HG03095 (cell line): ENCODE measurements around the gene MLLT3.
A peak's percentile ranks its signal among the peaks of the same experiment; 100 is the strongest.
"Not testable (repeated sequence)": the region's sequence is repeated elsewhere in the genome, so short reads cannot be mapped to it uniquely, and the experiment has no call there.

Source experiments
- ATAC-seq: cut with Tn5 transposase; IDR thresholded peaks from one replicate; pipeline ENCODE4 v1.9.1; 2021; ENCODE audit warnings: moderate library complexity; ENCODE audit not compliant: unreplicated experiment

MLLT3 gene

DNA sequence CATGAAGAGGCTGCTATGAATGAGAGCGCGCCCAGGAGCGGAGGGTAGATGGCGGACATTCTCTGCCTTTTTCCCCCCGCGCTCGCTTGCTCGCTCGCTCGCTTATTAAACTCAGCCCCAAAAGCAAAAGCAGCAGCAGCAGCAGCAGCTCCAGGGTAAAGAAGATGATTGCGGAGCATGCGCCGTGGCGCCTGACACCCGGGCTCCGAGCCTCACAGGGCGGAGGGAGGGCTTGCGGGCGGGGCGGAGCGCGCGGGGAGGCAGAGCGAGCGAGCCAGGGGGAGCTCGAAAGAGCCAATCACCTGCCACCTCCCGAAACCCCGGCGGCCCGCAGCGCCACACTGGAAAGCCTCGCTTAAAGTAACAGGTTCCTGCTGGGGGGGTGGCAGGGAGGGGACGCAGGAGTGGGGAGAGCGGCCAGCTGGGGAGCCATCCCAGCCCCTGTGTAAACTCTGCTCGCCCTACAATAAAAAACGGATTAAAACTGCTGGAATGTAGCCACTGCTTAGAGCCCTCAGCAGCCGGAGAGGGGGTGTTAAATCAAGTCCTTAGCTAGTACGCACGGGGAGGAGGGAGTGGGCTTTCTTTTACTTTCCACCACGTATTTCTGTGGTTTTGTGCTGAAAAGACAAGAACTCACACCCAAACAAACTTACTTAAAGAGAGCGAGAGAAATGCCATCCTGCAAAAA is at the start of gene MLLT3:
TSS of gene MLLT3 (minus strand) at position 170 of the 691 bp plus-strand sequence.
- ATAC-seq, result peak; percentile 78

DNA sequence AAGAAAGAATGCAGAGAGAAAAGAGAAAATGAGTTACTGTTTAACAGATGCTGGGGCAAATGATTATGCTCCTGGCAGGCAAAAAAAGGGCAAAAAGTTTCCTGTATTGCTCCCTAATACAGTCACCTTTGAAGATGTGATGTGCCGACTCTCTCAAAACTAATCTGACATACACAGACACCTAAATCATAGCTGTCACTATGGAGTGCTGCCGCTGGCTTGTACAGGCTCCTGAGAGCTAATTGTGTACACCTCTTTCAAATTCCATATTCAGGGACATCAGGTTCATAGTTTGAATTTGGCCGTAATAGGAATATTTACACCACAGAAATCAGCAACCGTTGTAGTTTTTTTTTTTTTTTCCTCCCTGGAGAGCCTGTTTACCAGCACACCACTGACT is 49.3 kb upstream of the MLLT3 start:
- no peak for ATAC-seq

DNA sequence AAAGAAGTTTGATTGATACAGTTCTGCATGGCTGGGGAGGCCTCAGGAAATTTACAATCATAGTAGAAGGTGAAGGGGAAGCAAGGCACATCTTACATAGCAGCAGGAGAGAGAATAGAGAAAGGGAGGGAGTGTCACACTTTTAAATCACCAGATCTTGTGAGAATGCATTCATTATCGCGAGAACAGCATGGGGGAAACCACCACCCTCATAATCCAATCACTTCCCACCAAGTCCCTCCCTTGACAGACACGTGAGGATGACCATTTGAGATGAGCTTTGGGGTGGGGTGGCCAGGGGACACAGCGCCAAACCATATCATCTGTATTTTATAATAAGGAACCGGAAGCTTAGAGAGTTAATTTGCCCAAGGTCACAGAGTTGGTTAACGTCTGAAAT is 48.1 kb upstream of the MLLT3 start:
- no peak for ATAC-seq

DNA sequence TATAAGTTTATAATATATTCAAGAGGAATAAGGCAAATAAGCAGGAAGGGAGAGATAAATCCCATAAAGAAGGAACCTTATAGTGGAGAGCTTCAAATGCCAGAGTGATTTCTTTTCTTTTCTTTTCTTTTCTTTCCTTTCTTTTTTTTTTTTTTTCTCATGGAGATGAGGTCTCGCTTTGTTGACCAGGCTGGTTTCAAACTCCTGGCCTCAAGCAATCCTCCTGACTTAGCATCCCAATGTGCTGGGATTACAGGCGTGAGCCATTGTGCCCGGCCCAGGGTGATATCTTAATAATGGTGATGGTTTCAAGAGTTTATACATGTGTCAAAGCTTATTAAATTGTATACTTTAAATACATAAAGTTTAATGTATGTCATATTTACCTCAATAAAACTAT is 42.2 kb upstream of the MLLT3 start:
- ATAC-seq, result no peak

DNA sequence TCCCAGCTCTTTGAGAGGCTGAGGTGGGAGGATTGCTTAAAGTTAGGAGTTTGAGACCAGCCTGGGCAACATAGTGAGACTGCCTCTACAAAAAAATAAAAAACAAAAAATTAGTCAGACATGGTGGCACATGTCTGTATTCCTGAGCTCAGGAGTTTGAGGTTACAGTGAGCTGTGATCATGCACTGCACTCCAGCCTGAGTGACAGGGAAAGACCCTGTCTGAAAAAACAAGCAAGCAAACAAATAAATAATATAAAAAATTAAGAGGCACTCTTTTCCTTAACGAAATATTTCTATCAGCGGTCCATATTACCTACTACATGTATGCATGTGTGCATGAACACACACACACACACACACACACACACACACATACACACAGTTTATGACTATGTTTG is 40.8 kb upstream of the MLLT3 start:
- ATAC-seq, result no peak

DNA sequence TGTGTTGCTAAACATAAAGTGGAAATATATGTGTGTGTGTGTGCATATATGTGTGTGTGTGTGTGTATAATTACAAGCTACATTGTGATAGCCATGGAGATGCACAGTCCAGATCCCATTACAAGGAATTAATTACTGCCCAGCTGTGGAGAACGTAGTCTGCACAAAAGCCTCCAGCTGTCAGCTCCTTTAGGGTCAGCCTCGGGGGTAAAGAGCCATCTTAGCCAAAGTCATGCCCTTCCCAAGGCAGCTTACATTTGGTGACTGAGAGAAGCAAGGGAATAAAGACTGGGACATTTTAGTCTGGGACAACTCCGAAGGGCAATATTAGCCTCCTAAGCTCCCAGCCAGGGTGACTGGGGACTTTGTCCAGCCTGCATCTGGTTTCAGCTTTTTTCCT is 39.9 kb upstream of the MLLT3 start:
- ATAC-seq, result no peak

DNA sequence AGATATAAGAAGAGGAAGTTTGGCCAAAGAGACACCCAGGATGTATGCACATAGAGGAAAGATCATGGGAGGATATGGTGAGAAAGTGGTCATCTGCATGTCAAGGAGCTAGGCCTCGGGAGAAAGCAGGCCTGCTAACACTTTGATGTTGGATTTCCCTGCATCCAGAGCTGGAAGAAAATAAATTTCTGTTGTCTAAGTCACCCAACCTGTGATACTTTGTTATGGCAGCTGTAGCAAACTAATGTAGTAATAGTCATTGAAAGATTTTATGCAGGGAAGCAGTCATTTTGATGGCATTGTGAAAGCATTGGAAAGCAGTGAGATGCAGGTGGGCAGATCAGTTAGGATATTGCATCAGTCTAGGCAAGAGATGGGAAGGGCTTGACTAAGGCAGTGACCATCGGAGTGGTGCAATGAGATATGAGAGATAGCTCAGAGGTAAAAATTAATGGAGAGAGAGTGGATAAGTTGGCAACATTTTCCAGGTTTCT is 37.2 kb upstream of the MLLT3 start:
- no peak for ATAC-seq

DNA sequence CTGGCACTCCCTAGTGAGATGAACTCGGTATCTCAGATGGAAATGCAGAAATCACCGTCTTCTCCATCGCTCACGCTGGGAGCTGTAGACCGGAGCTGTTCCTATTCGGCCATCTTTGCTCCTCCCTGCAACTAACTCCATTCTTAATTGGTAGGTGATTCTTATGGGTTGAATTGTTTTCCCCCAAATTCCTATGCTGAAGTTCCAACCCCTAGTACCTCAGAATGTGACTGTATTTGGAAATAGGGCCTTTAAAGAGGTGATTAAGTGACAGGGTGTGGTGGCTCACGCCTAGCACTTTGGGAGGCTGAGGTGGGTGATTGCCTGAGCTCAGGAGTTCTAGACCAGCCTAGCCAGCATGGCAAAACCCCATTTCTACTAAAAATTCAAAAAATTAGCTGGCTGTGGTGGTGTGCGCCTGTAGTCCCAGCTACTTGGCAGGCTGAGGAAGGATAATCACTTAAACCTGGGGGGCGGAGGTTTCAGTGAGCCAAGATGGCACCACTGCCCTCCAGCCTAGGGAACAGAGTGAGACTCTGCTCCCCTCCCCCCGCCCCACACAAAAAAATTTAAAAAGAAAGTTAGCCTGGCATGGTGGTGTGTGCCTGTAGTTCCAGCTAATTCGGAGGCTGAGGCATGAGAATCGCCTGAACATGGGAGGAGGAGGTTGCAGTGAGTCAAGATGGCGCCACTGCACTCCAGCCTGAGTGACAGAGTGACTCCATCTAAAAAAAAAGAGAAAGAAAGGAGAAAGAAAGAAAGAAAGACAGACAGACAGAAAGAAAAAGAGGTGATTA is 36.6 kb upstream of the MLLT3 start:
- ATAC-seq, result no peak

DNA sequence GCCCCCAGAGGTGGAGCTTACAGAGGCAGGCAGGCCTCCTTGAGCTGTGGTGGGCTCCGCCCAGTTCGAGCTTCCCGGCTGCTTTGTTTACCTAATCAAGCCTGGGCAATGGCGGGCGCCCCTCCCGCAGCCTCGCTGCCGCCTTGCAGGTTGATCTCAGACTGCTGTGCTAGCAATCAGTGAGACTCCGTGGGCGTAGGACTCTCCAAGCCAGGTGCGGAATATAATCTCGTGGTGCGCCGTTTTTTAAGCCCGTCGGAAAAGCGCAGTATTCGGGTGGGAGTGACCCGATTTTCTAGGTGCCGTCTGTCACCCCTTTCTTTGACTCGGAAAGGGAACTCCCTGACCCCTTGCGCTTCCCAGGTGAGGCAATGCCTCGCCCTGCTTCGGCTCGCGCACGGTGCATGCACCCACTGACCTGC is 36.0 kb upstream of the MLLT3 start:
- ATAC-seq, result not testable (repeated sequence)

DNA sequence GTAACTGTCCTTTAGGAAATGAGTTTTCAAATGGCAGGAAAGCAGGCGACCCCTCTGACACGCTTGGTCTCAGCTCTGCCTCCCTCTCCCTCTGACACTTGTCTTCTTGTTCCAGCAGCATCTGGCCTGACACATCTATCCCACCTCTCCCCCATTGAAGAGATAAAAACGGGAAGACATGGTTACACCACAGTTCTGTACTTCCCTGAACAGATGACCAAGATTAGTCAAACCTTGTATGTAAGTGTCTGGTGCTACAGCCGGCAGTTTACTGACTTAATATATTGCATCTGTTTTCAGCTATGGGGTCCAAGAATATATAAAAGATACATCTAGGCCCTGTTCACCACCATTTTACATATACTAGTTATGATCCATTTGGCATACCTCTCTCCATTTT is 29.6 kb upstream of the MLLT3 start:
- ATAC-seq, result no peak

DNA sequence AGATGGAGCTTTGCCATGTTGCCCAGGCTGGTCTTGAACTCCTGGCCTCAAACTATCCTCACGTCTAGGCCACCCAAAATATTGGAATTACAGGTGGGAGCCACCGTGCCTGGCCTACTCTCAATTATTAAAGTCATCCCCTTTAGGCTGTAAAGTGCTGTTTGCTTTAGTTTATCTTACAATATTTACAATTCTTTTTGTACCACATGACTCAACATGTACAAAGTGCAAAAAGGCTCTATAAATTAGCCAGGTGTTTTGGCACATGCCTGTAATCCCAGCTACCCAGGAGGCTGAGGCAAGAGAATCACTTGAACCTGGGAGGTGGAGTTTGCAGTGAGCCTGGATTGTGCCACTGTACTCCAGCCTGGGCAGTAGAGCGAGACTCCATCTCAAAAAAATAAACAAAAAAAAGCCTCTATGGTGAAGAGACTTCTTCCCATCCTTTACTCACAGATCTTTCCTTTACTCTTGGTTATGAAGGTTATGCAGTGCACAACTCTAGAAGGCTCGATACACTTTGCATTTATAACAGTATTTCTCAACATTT is 28.5 kb upstream of the MLLT3 start:
- no peak for ATAC-seq

DNA sequence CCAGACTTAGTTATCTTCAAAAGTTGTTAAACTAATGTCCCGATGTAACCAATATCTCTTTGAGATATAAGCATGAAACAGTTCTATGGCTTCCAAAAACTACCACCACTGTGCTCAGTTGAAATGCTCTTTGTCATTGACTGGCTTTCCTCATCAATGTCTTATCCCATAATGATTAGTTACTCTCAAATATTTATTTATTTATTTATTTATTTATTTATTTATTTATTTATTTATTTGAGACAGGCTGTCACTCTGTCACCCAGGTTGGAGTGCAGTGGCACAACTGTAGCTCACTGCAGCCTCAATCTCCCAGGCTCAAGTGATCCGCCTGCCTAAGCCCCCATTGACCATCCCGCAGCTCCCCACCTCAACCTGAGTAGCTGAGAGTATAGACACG is 28.0 kb upstream of the MLLT3 start:
- no peak for ATAC-seq

DNA sequence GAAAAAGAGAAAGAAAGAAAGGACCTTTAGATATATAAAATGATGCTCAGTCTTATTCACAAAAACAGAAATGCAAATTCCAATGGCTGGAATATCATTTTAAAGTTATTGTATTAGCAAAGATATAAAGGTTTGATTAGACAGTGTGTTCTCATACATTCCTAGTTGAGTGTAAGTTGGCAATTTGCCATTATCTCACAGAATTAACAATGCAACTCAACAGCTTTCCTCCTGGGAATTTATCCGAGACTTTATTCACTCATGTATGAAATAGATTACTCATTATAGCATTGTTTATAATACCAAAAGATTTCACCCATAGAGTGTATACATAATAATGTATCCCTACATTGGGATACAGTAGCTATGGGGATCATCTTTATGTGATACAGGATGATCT is 27.1 kb upstream of the MLLT3 start:
- ATAC-seq, result no peak

DNA sequence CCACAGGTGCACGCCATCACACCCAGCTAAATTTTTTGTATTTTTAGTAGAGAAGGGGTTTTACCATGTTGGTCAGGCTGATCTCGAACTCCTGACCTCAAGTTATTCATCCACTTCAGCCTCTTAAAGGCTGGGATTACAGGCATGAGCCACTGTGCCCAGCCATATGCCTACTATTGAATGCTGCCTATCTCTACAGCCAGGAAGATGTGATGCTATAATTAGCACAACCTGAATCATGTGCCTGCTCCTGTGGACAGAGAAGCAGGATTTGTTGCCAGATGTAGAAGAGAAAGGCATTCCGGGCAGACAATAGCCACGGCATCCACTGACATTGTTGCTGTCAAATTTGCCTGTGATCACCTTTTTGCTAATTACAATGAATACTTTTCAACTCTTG is 24.4 kb upstream of the MLLT3 start:
- no peak for ATAC-seq

DNA sequence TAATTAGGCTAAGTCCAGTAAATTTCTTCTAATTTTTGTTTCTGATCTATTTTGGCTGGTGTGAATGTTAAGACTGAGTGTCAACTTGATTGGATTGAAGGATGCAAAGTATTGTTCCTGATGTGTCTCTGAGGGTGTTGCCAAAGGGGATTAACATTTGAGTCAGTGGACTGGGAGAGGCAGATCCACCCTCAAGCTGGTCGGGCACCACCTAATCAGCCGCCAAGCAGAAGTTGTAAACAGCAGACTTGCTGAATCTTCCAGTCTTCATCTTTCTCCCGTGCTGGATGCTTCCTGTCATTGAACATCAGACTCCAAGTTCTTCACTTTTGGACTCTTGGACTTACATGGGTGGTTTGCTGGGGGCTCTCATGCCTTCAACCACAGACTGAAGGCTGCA is 21.4 kb upstream of the MLLT3 start:
- ATAC-seq, result no peak

DNA sequence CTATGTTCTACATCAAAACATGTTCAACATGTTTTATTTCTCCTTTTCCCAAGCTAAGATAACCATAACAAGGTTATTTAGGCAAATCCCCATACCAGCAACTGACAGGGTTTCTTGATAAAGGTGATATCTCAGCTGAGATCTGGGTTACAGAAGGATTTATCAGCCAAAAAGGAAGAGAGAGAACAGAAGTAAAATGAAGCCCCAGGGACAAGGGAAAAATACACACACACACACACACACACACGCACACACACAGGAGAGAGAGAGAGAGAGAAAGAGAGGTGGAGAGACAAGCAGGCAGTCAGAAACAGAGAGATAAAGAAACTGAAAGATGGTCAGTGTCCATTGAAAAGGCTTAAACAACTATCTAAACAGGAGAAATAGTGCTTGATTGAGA is 19.7 kb upstream of the MLLT3 start:
- no peak for ATAC-seq

DNA sequence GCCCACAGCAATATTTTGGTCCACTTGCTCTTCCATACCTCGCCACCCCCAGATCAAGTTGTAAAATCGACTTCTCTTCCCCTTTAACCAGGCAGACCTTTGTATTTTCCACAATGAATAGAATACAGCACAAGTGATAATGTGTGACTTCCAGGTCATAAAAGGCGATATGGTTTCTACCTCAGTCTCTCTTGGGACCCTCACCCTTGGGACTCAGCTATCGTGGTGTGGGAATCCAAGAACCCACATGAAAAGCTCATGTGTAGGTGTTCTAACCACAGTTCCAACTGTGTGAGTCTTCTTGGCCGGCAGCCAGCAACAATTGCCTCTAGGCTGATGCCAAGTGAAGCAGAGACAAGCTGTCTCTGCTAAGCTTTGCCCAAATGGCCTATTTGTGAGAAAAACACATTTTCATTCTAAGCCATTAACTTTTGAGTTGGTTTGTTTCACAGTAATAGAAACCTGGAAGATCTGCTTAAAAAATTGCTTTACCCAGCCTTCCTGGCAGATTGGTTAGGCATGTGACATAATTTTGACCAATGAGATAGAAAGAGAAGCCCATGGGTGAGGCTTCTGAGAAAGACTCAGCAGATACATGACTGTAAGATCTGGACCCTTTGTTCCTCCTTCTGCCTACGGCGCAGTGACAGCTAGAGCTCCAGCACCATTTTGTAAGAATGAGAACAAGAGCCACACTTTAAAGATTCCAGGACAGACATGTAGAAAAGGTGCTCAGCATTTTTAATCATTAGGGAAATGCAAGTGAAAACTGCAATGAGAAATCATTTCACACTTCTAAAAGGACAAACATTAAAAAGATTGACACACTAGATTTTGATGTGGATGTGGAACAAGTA is 18.3 kb upstream of the MLLT3 start:
- peak; percentile 88 for ATAC-seq

DNA sequence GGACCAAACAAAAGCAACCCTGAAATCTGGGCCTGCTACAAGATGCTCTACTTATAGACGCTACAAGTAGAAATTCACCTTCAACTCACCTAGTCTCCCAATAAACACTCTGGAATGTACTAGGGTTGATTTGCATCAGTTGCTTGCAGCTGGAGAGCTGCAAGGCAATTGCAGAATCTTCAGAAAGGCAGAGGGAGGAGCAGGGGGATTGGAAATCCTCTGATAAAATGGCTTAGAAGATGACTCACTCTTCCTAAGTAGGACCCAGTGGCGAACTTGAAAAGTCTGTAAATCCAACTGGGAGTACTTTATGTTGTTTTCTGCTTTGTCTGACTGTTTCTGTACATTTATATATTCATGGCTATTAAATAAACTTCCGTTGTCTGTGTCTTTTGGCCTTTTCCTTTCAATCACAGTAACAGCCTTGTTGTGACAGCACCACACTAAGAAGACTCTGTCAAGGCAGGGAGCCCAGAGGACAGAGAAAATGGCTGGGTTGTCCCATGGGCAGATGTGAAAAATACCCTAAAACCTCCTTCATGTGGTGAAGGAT is 14.7 kb upstream of the MLLT3 start:
- ATAC-seq, result no peak

DNA sequence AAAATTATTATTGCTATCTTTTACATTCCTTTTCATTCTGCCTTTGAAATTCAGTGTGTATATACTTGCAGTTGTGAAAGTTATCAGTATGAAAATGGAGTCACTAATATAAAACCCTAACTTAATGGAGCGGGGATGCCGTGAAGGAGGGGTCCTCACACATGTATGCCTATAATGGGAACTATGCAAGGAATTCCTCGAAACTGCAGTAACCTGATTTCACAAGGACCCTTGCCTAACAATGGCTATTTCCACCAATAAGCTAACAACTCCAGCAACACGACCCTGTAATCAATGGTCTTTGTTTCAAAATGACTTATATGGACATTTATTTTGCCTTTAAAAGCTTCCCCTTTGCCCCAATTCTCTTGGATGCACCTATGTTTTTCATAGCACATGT is 12.6 kb upstream of the MLLT3 start:
- ATAC-seq, result no peak

DNA sequence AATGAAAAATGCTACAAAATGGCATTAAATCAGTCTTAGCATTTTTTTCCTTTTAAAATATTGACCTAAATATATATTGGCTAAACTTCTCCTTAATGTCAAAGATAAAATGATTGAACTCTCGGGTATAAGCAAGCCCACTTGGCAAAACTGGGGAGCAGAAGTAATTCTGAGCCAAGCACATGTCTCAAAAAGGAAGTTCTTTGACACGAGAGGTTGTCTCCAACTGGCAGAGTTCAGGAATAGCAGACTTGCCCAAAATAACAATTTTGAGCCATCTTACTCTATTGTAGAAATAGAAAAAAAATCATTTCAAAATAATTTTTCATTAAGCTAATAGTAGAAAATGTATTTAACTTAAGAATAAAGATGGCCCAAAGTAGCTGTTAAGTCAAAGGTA is 10.4 kb upstream of the MLLT3 start:
- ATAC-seq, result no peak
